Chondrocyte (in vitro differentiated cells): ENCODE results near the gene RETNLB. TPM values are rescaled to one million over a fixed set of nuclear protein-coding genes. Genes with fewer than 3 reads are reported as not detected.

Experiments
- DNase-seq: peaks from one replicate; pipeline ENCODE4 v3.0.0; 2021; ENCODE audit warnings: mixed read lengths, low spot score
- H3K27ac Mint-ChIP-seq: one replicate; pipeline ENCODE4 v1.8.0; 2021; ENCODE audit warnings: mild to moderate bottlenecking, moderate library complexity, mixed read lengths; ENCODE audit not compliant: unreplicated experiment
- H3K27me3 Mint-ChIP-seq: 2 replicates; pipeline ENCODE4 v1.8.0; 2021; ENCODE audit warnings: low read depth, mixed read lengths
- H3K36me3 Mint-ChIP-seq: 2 replicates; pipeline ENCODE4 v1.8.0; 2021; ENCODE audit warnings: low read depth, mixed read lengths
- H3K4me1 Mint-ChIP-seq: 2 replicates; pipeline ENCODE4 v1.8.0; 2021; ENCODE audit warnings: low read depth, mild to moderate bottlenecking, mixed read lengths
- H3K4me3 Mint-ChIP-seq: one replicate; pipeline ENCODE4 v1.8.0; 2021; ENCODE audit warnings: mild to moderate bottlenecking, moderate library complexity, mixed read lengths; ENCODE audit not compliant: unreplicated experiment
- H3K9me3 Mint-ChIP-seq: 2 replicates; pipeline ENCODE4 v1.8.0; 2021; ENCODE audit warnings: low read depth, mixed read lengths
- CTCF ChIP-seq: fragments of 200-600 bp; sonication (generic); IDR thresholded peaks from 2 replicates; pipeline ENCODE4 v1.5.0; 2021; ENCODE audit warnings: antibody characterized with exemption, mild to moderate bottlenecking, moderate library complexity
- total RNA-seq: library from RNA; stranded (reverse); gene quantifications from 3 replicates; pipeline ENCODE4 v1.2.1, GENCODE V29; 2021

RETNLB gene
- total RNA-seq, 1 donor from 2014 or later = not detected

DNA sequence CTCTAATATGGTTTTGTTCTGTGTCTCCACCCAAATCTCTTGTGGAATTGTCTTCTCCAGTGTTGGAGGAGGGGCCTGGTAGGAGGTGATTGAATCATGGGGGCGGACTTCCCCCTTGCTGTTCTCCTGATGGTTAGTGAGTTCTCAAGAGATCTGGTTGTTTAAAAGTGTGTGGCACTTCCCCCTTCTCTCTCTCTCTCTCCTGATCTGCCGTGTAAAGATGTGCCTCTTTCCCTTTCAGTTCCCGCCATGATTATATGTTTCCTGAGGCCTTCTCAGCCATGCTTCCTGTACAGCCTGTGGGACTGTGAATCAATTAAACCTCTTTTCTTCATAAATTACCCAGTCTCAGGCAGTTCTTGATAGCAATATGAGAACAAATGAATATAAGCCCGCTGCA is 33.1 kb downstream of the RETNLB start:
- Mint-ChIP-seq H3K4me3 (no peak overlapping the region), H3K36me3 (no peaks in the 10 kb centered on the region), H3K4me1 (no peaks in the 10 kb centered on the region), H3K9me3 (no peaks in the 10 kb centered on the region), H3K27me3 (peaks cover under 1% of the 10 kb centered on the region), H3K27ac (no peak overlapping the region)
- DNase-seq = no peak
- no peak for TF ChIP-seq CTCF

DNA sequence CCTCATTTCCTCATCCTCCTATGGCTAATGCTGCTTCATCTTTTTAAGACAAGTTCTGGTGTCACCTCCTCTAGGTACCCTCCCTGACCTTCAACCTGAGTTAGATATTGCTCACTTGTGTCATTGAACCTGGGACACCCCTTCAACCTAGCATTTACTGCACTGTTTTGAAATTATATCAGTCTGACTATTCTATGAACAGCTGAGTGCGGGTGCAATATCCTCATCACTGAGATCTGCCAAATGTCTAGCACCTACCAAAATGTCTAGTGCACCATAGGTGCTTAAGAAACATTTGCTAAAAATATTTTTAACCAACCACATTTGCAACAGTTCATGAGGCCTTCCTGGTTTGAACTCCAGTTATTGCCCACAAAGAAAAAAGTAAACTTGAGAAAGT is 34.5 kb downstream of the RETNLB start:
- TF ChIP-seq CTCF = no peak
- Mint-ChIP-seq H3K27ac (no peak overlapping the region), H3K4me1 (no peaks in the 10 kb centered on the region), H3K4me3 (no peak overlapping the region), H3K9me3 (no peaks in the 10 kb centered on the region), H3K27me3 (peaks cover 4% of the 10 kb centered on the region), H3K36me3 (no peaks in the 10 kb centered on the region)
- DNase-seq = no peak

- H3K36me3 Mint-ChIP-seq = no peaks in the 10 kb centered on the region
- H3K9me3 Mint-ChIP-seq = no peaks in the 10 kb centered on the region
- TF ChIP-seq CTCF = no peak
- no peak overlapping the region for H3K27ac Mint-ChIP-seq
- peaks cover 8% of the 10 kb centered on the region for H3K27me3 Mint-ChIP-seq
- H3K4me3 Mint-ChIP-seq = no peak overlapping the region
- H3K4me1 Mint-ChIP-seq = no peaks in the 10 kb centered on the region
- no peak for DNase-seq
These were observed 37.9 kb downstream of the RETNLB start for GRCh38 chr3:108719178-108719806.

DNA sequence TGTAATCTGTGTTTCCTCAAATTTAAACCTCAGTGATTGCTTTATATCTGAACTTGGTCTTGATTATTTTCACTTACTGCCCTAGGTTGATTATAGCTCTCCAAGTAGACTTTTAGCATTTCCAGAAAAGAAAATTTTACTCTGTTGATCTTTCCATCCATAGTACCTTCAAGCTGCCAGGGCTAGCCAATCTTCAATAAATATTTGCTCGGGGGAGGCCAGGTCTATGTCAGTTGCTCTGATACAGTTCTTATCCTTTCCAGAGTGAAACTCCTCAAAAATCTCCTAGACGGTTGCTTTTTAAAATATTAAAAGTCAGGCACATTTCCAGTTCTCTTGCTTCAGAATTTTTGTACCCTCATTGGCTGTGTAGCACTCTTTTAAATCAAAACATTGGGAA is 38.8 kb downstream of the RETNLB start:
- no peak for DNase-seq
- H3K9me3 Mint-ChIP-seq = no peaks in the 10 kb centered on the region

GRCh38 chr3:108713816-108714215 is 43.4 kb downstream of the RETNLB start:
- TF ChIP-seq CTCF = no peak
- Mint-ChIP-seq H3K36me3 (no peaks in the 10 kb centered on the region), H3K4me3 (no peak overlapping the region), H3K4me1 (no peaks in the 10 kb centered on the region), H3K9me3 (peaks cover 6% of the 10 kb centered on the region), H3K27me3 (peaks cover 14% of the 10 kb centered on the region), H3K27ac (no peak overlapping the region)
- no peak for DNase-seq

More for the DNA sequence above, 38.8 kb downstream of the RETNLB start:
- no peak for TF ChIP-seq CTCF
- no peak overlapping the region for H3K27ac Mint-ChIP-seq
- H3K4me3 Mint-ChIP-seq = no peak overlapping the region
- peaks cover 9% of the 10 kb centered on the region for H3K27me3 Mint-ChIP-seq
- H3K4me1 Mint-ChIP-seq = no peaks in the 10 kb centered on the region
- no peaks in the 10 kb centered on the region for H3K36me3 Mint-ChIP-seq
